CD4-positive, alpha-beta T cell (primary cell): ENCODE results near the gene PTPRN2. TPM values are rescaled to one million over a fixed set of nuclear protein-coding genes. Genes with fewer than 3 reads are reported as not detected.

Source experiments
- ATAC-seq: fragments of 200-7000 bp; cut with Tn5 transposase; one replicate; pipeline ENCODE4 v1.10.0; 2022; ENCODE audit warnings: mild to moderate bottlenecking; ENCODE audit not compliant: poor library complexity
- CTCF ChIA-PET: fragments of 350-600 bp; sonication (Branson Sonifier 250); formaldehyde crosslinking; loops from one replicate; lab custom pipeline; 2021; ENCODE audit warnings: antibody characterized with exemption, inconsistent platforms; lab: Charles Lee
- POLR2A ChIA-PET: fragments of 350-600 bp; sonication (Branson Sonifier 250); formaldehyde crosslinking; loops from one replicate; lab custom pipeline; 2021; ENCODE audit warnings: antibody characterized with exemption, inconsistent platforms; lab: Charles Lee
- DNase-seq, 14 experiments: peaks; one replicate each; pipeline ENCODE4 v3.0.0-alpha.2; 2013 to 2020; ENCODE audit warnings: mixed read lengths in 2 of 14
- H3K27ac ChIP-seq, 2 donors: one replicate each; pipeline versions ENCODE4 v1.5.1 to v1.7.0; 2013; ENCODE audit warnings: low read length in 2 of 2, low read depth in 1 of 2, mild to moderate bottlenecking in 1 of 2
- H3K27me3 ChIP-seq, 2 experiments: 1 replicate in 1 of 2; 2 replicates in 1 of 2; pipeline versions ENCODE4 v1.6.1 to v1.7.0; 2013; ENCODE audit warnings: low read length in 2 of 2, control low read depth in 1 of 2, mild to moderate bottlenecking in 1 of 2, moderate library complexity in 1 of 2; ENCODE audit not compliant: insufficient read depth in 2 of 2, control insufficient read depth in 1 of 2
- H3K36me3 ChIP-seq: one replicate; pipeline ENCODE4 v1.6.1; 2013; ENCODE audit warnings: low read length, control low read depth; ENCODE audit not compliant: insufficient read depth
- H3K4me1 ChIP-seq: one replicate; pipeline ENCODE4 v1.6.1; 2013; ENCODE audit warnings: low read length, control low read depth; ENCODE audit not compliant: insufficient read depth
- H3K4me3 ChIP-seq: one replicate; pipeline ENCODE4 v1.5.1; 2013; ENCODE audit warnings: mild to moderate bottlenecking, low read length, moderate library complexity
- H3K9me3 ChIP-seq, 2 experiments: 1 replicate in 1 of 2; 2 replicates in 1 of 2; pipeline versions ENCODE4 v1.6.1 to v1.7.0; 2013; ENCODE audit warnings: low read length in 2 of 2, mild to moderate bottlenecking in 2 of 2, control low read depth in 1 of 2, moderate library complexity in 1 of 2; ENCODE audit not compliant: control insufficient read depth in 1 of 2, insufficient read depth in 1 of 2
- H3K27ac Mint-ChIP-seq: one replicate; pipeline ENCODE4 v1.8.0; 2020; ENCODE audit warnings: mixed read lengths
- H3K27me3 Mint-ChIP-seq: one replicate; pipeline ENCODE4 v1.8.0; 2021; ENCODE audit warnings: mixed read lengths
- H3K36me3 Mint-ChIP-seq: one replicate; pipeline ENCODE4 v1.8.0; 2021; ENCODE audit warnings: low read depth, mixed read lengths
- H3K4me1 Mint-ChIP-seq: one replicate; pipeline ENCODE4 v1.8.0; 2021; ENCODE audit warnings: low read depth, mixed read lengths
- H3K4me3 Mint-ChIP-seq: one replicate; pipeline ENCODE4 v1.8.0; 2020; ENCODE audit warnings: mild to moderate bottlenecking, mixed read lengths
- H3K9me3 Mint-ChIP-seq: one replicate; pipeline ENCODE4 v1.8.0; 2020; ENCODE audit warnings: mixed read lengths
- intact Hi-C, 2 experiments: fragments of 100-400 bp; cut with DNase I in 1 of 2; cut with micrococcal nuclease in 1 of 2; formaldehyde crosslinking; loops; one replicate each; pipeline versions ENCODE4 v1.15.1 to v1.9.0; 2023 to 2025; cut with DNase I, micrococcal nuclease
- total RNA-seq, 174 experiments: library from RNA in 2 of 174; stranded (reverse) in 2 of 174; gene quantifications; one replicate each; pipeline ENCODE4 v1.2.3 and lab custom pipeline; 2021 to 2026
- TF ChIP-seq, protein P1 (sequence below): fragments of 200-600 bp; IDR thresholded peaks from one replicate; pipeline ENCODE4 v1.8.0; 2022; ENCODE audit warnings: antibody characterized with exemption, mild to moderate bottlenecking

The PTPRN2 gene
- total RNA-seq, 2 experiments from 2014 or later = 0.34 to 0.44 TPM

GRCh38 chr7:157809154-157809862 lies 778.3 kb downstream of the PTPRN2 start:
- Histone ChIP-seq H3K36me3 (no peaks in the 10 kb centered on the region), H3K4me1 (no peaks in the 10 kb centered on the region), H3K27ac (no peak overlapping the region), H3K4me3 (no peak overlapping the region), H3K9me3 (peaks cover 0 to 14% of the 10 kb centered on the region in 2 experiments), H3K27me3 (no peaks in the 10 kb centered on the region)
- no peak overlapping the region for H3K27ac Mint-ChIP-seq
- H3K4me3 Mint-ChIP-seq = no peak overlapping the region
- ATAC-seq (no peak), DNase-seq (no peak)
- H3K27me3 Mint-ChIP-seq = no peaks in the 10 kb centered on the region
- H3K9me3 Mint-ChIP-seq = no peaks in the 10 kb centered on the region
- TF ChIP-seq, protein P1, sequence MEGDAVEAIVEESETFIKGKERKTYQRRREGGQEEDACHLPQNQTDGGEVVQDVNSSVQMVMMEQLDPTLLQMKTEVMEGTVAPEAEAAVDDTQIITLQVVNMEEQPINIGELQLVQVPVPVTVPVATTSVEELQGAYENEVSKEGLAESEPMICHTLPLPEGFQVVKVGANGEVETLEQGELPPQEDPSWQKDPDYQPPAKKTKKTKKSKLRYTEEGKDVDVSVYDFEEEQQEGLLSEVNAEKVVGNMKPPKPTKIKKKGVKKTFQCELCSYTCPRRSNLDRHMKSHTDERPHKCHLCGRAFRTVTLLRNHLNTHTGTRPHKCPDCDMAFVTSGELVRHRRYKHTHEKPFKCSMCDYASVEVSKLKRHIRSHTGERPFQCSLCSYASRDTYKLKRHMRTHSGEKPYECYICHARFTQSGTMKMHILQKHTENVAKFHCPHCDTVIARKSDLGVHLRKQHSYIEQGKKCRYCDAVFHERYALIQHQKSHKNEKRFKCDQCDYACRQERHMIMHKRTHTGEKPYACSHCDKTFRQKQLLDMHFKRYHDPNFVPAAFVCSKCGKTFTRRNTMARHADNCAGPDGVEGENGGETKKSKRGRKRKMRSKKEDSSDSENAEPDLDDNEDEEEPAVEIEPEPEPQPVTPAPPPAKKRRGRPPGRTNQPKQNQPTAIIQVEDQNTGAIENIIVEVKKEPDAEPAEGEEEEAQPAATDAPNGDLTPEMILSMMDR = no peak
- POLR2A ChIA-PET = no interaction called here
- CTCF ChIA-PET = no interaction called here
- H3K4me1 Mint-ChIP-seq = no peaks in the 10 kb centered on the region
- H3K36me3 Mint-ChIP-seq = no peaks in the 10 kb centered on the region
- intact Hi-C loops = no loop called here

DNA sequence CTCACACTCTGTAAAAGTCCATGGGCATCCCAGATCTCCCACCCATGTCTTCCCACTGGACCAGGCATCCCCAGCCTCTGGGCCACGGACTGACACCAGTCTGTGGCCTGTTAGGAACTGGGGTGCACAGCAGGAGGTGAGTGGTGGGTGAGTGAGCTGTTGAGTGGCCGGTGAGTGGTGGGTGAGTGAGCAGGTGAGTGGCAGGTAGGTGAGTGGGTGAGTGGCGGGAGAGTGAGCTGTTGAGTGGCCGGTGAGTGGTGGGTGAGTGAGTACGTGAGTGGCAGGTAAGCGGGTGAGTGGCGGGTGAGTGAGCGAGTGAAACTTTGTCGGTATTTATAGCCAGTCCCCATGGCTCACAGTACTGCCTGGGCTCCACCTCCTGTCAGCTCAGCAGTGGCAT lies 779.6 kb downstream of the PTPRN2 start:
- H3K36me3 Mint-ChIP-seq = no peaks in the 10 kb centered on the region
- Histone ChIP-seq H3K27me3 (no peaks in the 10 kb centered on the region), H3K36me3 (no peaks in the 10 kb centered on the region), H3K4me3 (no peak overlapping the region), H3K27ac (no peak overlapping the region), H3K9me3 (peaks cover 0 to 10% of the 10 kb centered on the region in 2 experiments), H3K4me1 (no peaks in the 10 kb centered on the region)
- intact Hi-C loops = no loop called here
- H3K27ac Mint-ChIP-seq = no peak overlapping the region
- DNase-seq (no peak), ATAC-seq (no peak)
- TF ChIP-seq, protein P1 = no peak
- CTCF ChIA-PET = no interaction called here
- no peaks in the 10 kb centered on the region for H3K4me1 Mint-ChIP-seq
- H3K4me3 Mint-ChIP-seq = no peak overlapping the region
- no peaks in the 10 kb centered on the region for H3K9me3 Mint-ChIP-seq
- H3K27me3 Mint-ChIP-seq = no peaks in the 10 kb centered on the region
- POLR2A ChIA-PET = no interaction called here

GRCh38 chr7:157807510-157807909 lies 780.1 kb downstream of the PTPRN2 start:
- ChIA-PET CTCF (no interaction called here), POLR2A (no interaction called here)
- no peaks in the 10 kb centered on the region for H3K9me3 Mint-ChIP-seq
- H3K4me3 Mint-ChIP-seq = no peak overlapping the region
- intact Hi-C loops = no loop called here
- no peak for ATAC-seq
- no peaks in the 10 kb centered on the region for H3K36me3 Mint-ChIP-seq
- H3K36me3 ChIP-seq = no peaks in the 10 kb centered on the region
- H3K4me1 ChIP-seq = no peaks in the 10 kb centered on the region
- no peaks in the 10 kb centered on the region for H3K27me3 ChIP-seq
- H3K27ac ChIP-seq = no peak overlapping the region
- no peaks in the 10 kb centered on the region for H3K4me1 Mint-ChIP-seq
- H3K27ac Mint-ChIP-seq = no peak overlapping the region
- no peak overlapping the region for H3K4me3 ChIP-seq
- TF ChIP-seq, protein P1 = no peak
- peaks cover 0 to 10% of the 10 kb centered on the region in 2 experiments for H3K9me3 ChIP-seq
- no peaks in the 10 kb centered on the region for H3K27me3 Mint-ChIP-seq
- DNase-seq = no peak
